Pancreas (tissue), 10 donors: ENCODE data around the gene EIF4H. TPM values are rescaled to one million over a fixed set of nuclear protein-coding genes. Genes with fewer than 3 reads are reported as not detected.
"Not testable (repeated sequence)": the region's sequence is repeated elsewhere in the genome, so short reads cannot be mapped to it uniquely, and the experiment has no call there.

Source experiments
- ATAC-seq, 4 donors: fragments of 200-7000 bp; cut with Tn5 transposase; one replicate each; pipeline versions ENCODE4 v1.8.0 to v1.9.1; 2020; ENCODE audit warnings: mild to moderate bottlenecking in 4 of 4, moderate library complexity in 4 of 4
- DNase-seq, 6 donors: peaks; one replicate each; pipeline ENCODE4 v3.0.0-alpha.2; 2020
- FAIRE-seq: peaks from 2 replicates; lab custom pipeline; 2012; peaks lifted over from hg19 to GRCh38; lab: Jason Lieb, UNC
- H3K27ac ChIP-seq, 4 donors: fragments of 200-600 bp; sonication (generic); 1 replicate in 3 of 4; 2 replicates in 1 of 4; pipeline versions ENCODE4 v1.5.0 to v1.8.0; 2020
- H3K27me3 ChIP-seq, 4 donors: fragments of 200-600 bp; one replicate each; pipeline ENCODE4 v1.8.0; 2021
- H3K36me3 ChIP-seq, 3 donors: fragments of 200-600 bp; sonication (generic) in 1 of 3; one replicate each; pipeline versions ENCODE4 v1.5.0 to v1.8.0; 2020 to 2021
- H3K4me1 ChIP-seq, 3 donors: fragments of 200-600 bp; one replicate each; pipeline ENCODE4 v1.8.0; 2021
- H3K4me3 ChIP-seq, 4 donors: fragments of 200-600 bp; sonication (generic) in 2 of 4; one replicate each; pipeline versions ENCODE4 v1.5.0 to v1.8.0; 2020 to 2021
- H3K9me3 ChIP-seq, 4 donors: fragments of 200-600 bp; one replicate each; pipeline ENCODE4 v1.8.0; 2021
- CTCF ChIP-seq, 4 donors: fragments of 200-600 bp; sonication (generic) in 3 of 4; IDR thresholded peaks; one replicate each; pipeline versions ENCODE4 v1.5.0 to v1.8.0; 2021; ENCODE audit warnings: antibody characterized with exemption in 4 of 4
- WGBS, 2 donors: extraction: QIAGEN DNeasy Blood & Tissue Kit; methylation state at CpG; one replicate each; pipeline ENCODE4 v1.1.7; 2013; 5-methylcytosine and 5-hydroxymethylcytosine counted together
- intact Hi-C, 3 donors: fragments of 100-400 bp; cut with DNase I; formaldehyde crosslinking; loops; one replicate each; pipeline versions ENCODE4 v1.11.1 to v1.14.2; 2022
- polyA plus RNA-seq, 2 donors: library from polyadenylated mRNA; stranded (reverse); fragments of 200-250 nt; gene quantifications; one replicate each; pipeline ENCODE4 v1.2.3, GENCODE V29; 2013
- total RNA-seq, 6 donors: library from RNA; stranded (reverse); fragmentation: NEBNext Ultra II Directional in 4 of 6; extraction: Animal tissue kit (Norgen Biotek cat#: 25700) in 4 of 6; gene quantifications; one replicate each; pipeline versions ENCODE4 v1.2.1 to v1.2.4, GENCODE V29; 2021 to 2023
- donor health status: healthy with polysubstance abuse.
- donor health status: DM: no; HTN: no; CAD: no; lungs with moderate emphysema.
- donor health status: DM: no; HTN: no; CAD: no.
- donor health status: control.
- donor health status: control.
- donor health status: Bipolar disorder and iron deficiency.
- donor health status: DM: yes; HTN: yes; CAD: no.
- donor health status: DM: no; HTN: no; CAD: no.
- donor health status: DM: no; HTN: no; CAD: no.
- donor health status: DM: yes; HTN: yes; CAD: no.

Gene EIF4H
- total and polyA plus RNA-seq, 8 donors = 73.0 to 195 (median 130) TPM

- WGBS, 2 donors = 82 to 86% methylated on average over 19 of the region's 19 CpGs
- Histone ChIP-seq H3K36me3 (peaks cover 0 to 10% (median 3%) of the 10 kb centered on the region in 3 donors), H3K9me3 (no peaks in the 10 kb centered on the region), H3K27ac (no peak overlapping the region), H3K27me3 (no peaks in the 10 kb centered on the region), H3K4me1 (no peaks in the 10 kb centered on the region), H3K4me3 (no peak overlapping the region)
- FAIRE-seq (no peak), DNase-seq (peak in 1 of 6 donors; percentile 5), ATAC-seq (no peak)
- no peak for TF ChIP-seq CTCF (IDR thresholded peaks at IDR 0.05)
- intact Hi-C loops = loop anchor here in 1 of 3 donors (10.0 kb wide), 1 partner anchor 335 kb away; the partner anchor contains the start of gene TMEM270
These were observed 25.6 kb downstream of the EIF4H start for GRCh38 chr7:74199551-74200355.

GRCh38 chr7:74202841-74203556 lies 28.8 kb downstream of the EIF4H start:
- Histone ChIP-seq H3K27ac (no peak overlapping the region), H3K36me3 (no peaks in the 10 kb centered on the region), H3K9me3 (no peaks in the 10 kb centered on the region), H3K4me3 (no peak overlapping the region), H3K4me1 (no peaks in the 10 kb centered on the region), H3K27me3 (no peaks in the 10 kb centered on the region)
- ATAC-seq (peak in 3 of 4 donors; percentile 53 to 58 (median 55)), FAIRE-seq (no peak), DNase-seq (peak in 3 of 6 donors; percentile 21 to 40 (median 27))
- peak in 2 of 4 donors; percentile 13 to 38 for TF ChIP-seq CTCF (IDR thresholded peaks at IDR 0.05)
- WGBS, 2 donors = 24 to 32% methylated on average over 12 of the region's 12 CpGs
- intact Hi-C loops = loop anchor here in 1 of 3 donors (10.0 kb wide), 1 partner anchor 338 kb away; the partner anchor contains the start of gene TMEM270

GRCh38 chr7:74203956-74204618 lies 29.9 kb downstream of the EIF4H start:
- intact Hi-C loops = loop anchor here in 1 of 3 donors (10.0 kb wide), 1 partner anchor 339 kb away; the partner anchor contains the start of gene TMEM270
- H3K4me3 ChIP-seq = no peak overlapping the region
- WGBS, 2 donors = 86 to 100% methylated on average over 1 of the region's 1 CpG
- ATAC-seq (no peak), DNase-seq (no peak), FAIRE-seq (no peak)
- no peaks in the 10 kb centered on the region for H3K36me3 ChIP-seq
- H3K27me3 ChIP-seq = no peaks in the 10 kb centered on the region
- TF ChIP-seq CTCF (IDR thresholded peaks at IDR 0.05) = no peak
- no peaks in the 10 kb centered on the region for H3K4me1 ChIP-seq
- no peaks in the 10 kb centered on the region for H3K9me3 ChIP-seq
- no peak overlapping the region for H3K27ac ChIP-seq

GRCh38 chr7:74206052-74206451 lies 31.9 kb downstream of the EIF4H start:
- not testable (repeated sequence) for H3K27me3 ChIP-seq, FAIRE-seq
- DNase-seq = peak in 1 of 6 donors; percentile 32

More at GRCh38 chr7:74206052-74206451, 31.9 kb downstream of the EIF4H start:
- 72 to 79% methylated on average over 10 of the region's 10 CpGs for WGBS, 2 donors
- not testable (repeated sequence) for H3K4me3 ChIP-seq, H3K27ac ChIP-seq, H3K36me3 ChIP-seq, H3K4me1 ChIP-seq, ATAC-seq, H3K9me3 ChIP-seq
- intact Hi-C loops = loop anchor here in 2 of 3 donors (5.0 to 10.0 kb wide), 3 partner anchors 139 to 341 kb away; partner anchors contain the start of gene TMEM270 (in 1 of the 2)
